ENCODE results near the gene NHEJ1. TPM values are rescaled to one million over a fixed set of nuclear protein-coding genes. Genes with fewer than 3 reads are reported as not detected.

NHEJ1 gene
- total RNA-seq, 1 experiment from 2014 or later: 20.8 TPM

GRCh38 chr2:219181531-219181930 is 20.9 kb upstream of the NHEJ1 start:
- Mint-ChIP-seq H3K9me3 (no peaks in the 10 kb centered on the region; a peak in 2 of 5 replicates), H3K27ac (no peak overlapping the region), H3K4me3 (no peak overlapping the region), H3K4me1 (peaks cover 13 to 14% of the 10 kb centered on the region in 2 experiments), H3K27me3 (ENCODE audit: low read depth) (no peaks in the 10 kb centered on the region; the same call in 1 of the 2 replicates), H3K36me3 (ENCODE audit: insufficient read depth in 1 of 3, low read depth in 3 of 3) (peaks cover 16 to 45% (median 34%) of the 10 kb centered on the region in 3 experiments)
- H2BK5ac ChIP-seq (ENCODE audit: insufficient read length, low read length): no peak overlapping the region
- no peak for DNase-seq
- H3K4ac ChIP-seq (ENCODE audit: low read depth, low read length): no peak overlapping the region
- no peak overlapping the region for H3K56ac ChIP-seq (ENCODE audit: insufficient read length, low read depth, low read length)
- no peak overlapping the region for H3K18ac ChIP-seq (ENCODE audit: insufficient read length, low read depth, low read length)
- no peak overlapping the region for H2BK15ac ChIP-seq (ENCODE audit: low read depth, low read length)
- no peak overlapping the region for H2BK20ac ChIP-seq (ENCODE audit: low read depth, low read length, poor library complexity, severe bottlenecking)
- H3K23me2 ChIP-seq (ENCODE audit: insufficient read length, low read depth, low read length, poor library complexity, severe bottlenecking): peaks cover 13% of the 10 kb centered on the region
- H3K79me1 ChIP-seq (ENCODE audit: insufficient read depth, low read depth, low read length, poor library complexity, severe bottlenecking): peaks cover 3% of the 10 kb centered on the region
- no peak overlapping the region for H3K4me2 ChIP-seq (ENCODE audit: insufficient read depth, insufficient read length, low read length)
- H3K9me3 ChIP-seq (ENCODE audit: control insufficient read depth, low read depth, low read length): no peaks in the 10 kb centered on the region
- no peaks in the 10 kb centered on the region for H4K20me1 ChIP-seq (ENCODE audit: control insufficient read depth, insufficient read depth, insufficient read length)
- no peak overlapping the region for H2BK12ac ChIP-seq (ENCODE audit: insufficient read length, low read depth, low read length)
- no peak overlapping the region for H4K5ac ChIP-seq (ENCODE audit: insufficient read length, low read depth, low read length)
- no peak overlapping the region for H3K9ac ChIP-seq (ENCODE audit: extremely low read depth, insufficient read length, low read length)
- WGBS (ENCODE audit: extremely low coverage, insufficient read length, low lambda C conversion rate): no CpG with 5 or more reads among the region's 6 CpGs
- H3K4me1 ChIP-seq (ENCODE audit: insufficient read depth, low read length): 0 out of 2 replicates have a peak, but pooled peaks cover 3% of the 10 kb centered on the region
- no peak overlapping the region for H2BK120ac ChIP-seq (ENCODE audit: low read depth, low read length, poor library complexity, severe bottlenecking)
- H2AFZ ChIP-seq (ENCODE audit: low read length): no peak overlapping the region
- H3K27me3 ChIP-seq (ENCODE audit: insufficient read depth, low read length): no peaks in the 10 kb centered on the region
- TF ChIP-seq, protein P1, sequence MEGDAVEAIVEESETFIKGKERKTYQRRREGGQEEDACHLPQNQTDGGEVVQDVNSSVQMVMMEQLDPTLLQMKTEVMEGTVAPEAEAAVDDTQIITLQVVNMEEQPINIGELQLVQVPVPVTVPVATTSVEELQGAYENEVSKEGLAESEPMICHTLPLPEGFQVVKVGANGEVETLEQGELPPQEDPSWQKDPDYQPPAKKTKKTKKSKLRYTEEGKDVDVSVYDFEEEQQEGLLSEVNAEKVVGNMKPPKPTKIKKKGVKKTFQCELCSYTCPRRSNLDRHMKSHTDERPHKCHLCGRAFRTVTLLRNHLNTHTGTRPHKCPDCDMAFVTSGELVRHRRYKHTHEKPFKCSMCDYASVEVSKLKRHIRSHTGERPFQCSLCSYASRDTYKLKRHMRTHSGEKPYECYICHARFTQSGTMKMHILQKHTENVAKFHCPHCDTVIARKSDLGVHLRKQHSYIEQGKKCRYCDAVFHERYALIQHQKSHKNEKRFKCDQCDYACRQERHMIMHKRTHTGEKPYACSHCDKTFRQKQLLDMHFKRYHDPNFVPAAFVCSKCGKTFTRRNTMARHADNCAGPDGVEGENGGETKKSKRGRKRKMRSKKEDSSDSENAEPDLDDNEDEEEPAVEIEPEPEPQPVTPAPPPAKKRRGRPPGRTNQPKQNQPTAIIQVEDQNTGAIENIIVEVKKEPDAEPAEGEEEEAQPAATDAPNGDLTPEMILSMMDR (conservative IDR thresholded peaks at IDR 0.05): no peak
- H3K14ac ChIP-seq (ENCODE audit: insufficient read depth, low read length): no peak overlapping the region
- no peak overlapping the region for H2AK5ac ChIP-seq (ENCODE audit: insufficient read length, low read length)
- no peak overlapping the region for H4K8ac ChIP-seq (replicated peaks; ENCODE audit: insufficient read length, low read depth, low read length)
- no peak overlapping the region for H3K23ac ChIP-seq (ENCODE audit: insufficient read length, low read depth, low read length)
- H3T11ph ChIP-seq (ENCODE audit: low read length): no peak overlapping the region
- H3K79me2 ChIP-seq (ENCODE audit: insufficient read depth, low read length): no peaks in the 10 kb centered on the region
- H4K91ac ChIP-seq (ENCODE audit: insufficient read length, low read depth, low read length): no peak overlapping the region
- H3K27ac ChIP-seq (ENCODE audit: insufficient read length, low read depth, low read length): no peak overlapping the region

All from H9 (cell line).